K562 (cell line): Measurements from ENCODE around the gene IL7R. TPM values are rescaled to one million over a fixed set of nuclear protein-coding genes. Genes with fewer than 3 reads are reported as not detected.

ENCODE experiments used
- ATAC-seq: fragments of 200-7000 bp; cut with Tn5 transposase; 3 replicates; pipeline ENCODE4 v1.9.1; 2020; ENCODE audit warnings: moderate library complexity
- BruUV-seq: library from RNA; stranded (reverse); fragments of 400-500 nt; replicated peaks from 2 replicates; lab custom pipeline; 2021; lab: Mats Ljungman, UMichigan
- CTCF ChIA-PET: fragments of 300-600 bp; formaldehyde crosslinking; extraction: SDS; loops from one replicate; lab custom pipeline; 2021; ENCODE audit warnings: low intra/inter-chr PET ratio; lab: Yijun Ruan, JAX
- POLR2A ChIA-PET: fragments of 300-600, 350-650 bp; sonication (Branson Sonifier 250); formaldehyde crosslinking; extraction: SDS; loops from one replicate; lab custom pipeline; 2021; ENCODE audit warnings: antibody characterized with exemption, inconsistent platforms; lab: Yijun Ruan, JAX
- DNase-seq, 4 experiments: peaks; one replicate each; pipeline versions ENCODE4 v3.0.0 to v3.0.0-alpha.2; 2011 to 2018; ENCODE audit warnings: low spot score in 3 of 4, mixed read lengths in 3 of 4; ENCODE audit errors: extremely low read depth in 1 of 4
- FAIRE-seq: peaks from 2 replicates; lab custom pipeline; 2011; peaks lifted over from hg19 to GRCh38; lab: Jason Lieb, UNC
- H2AFZ ChIP-seq: 2 replicates; pipeline ENCODE4 v1.6.0; 2011; ENCODE audit warnings: low read depth, low read length, control low read depth, inconsistent platforms
- H3K27ac ChIP-seq: fragments of 200-600 bp; 3 replicates; pipeline ENCODE4 v1.8.0; 2011; ENCODE audit warnings: low read depth, mild to moderate bottlenecking, control low read depth, inconsistent platforms, low read length, moderate library complexity, mixed read lengths; ENCODE audit errors: extremely low read depth
- H3K27me3 ChIP-seq, 2 experiments: fragments of 300-600 bp in 1 of 2; 2 replicates in 1 of 2; 3 replicates in 1 of 2; pipeline versions ENCODE4 v1.6.0 to v1.8.0; 2011; ENCODE audit warnings: inconsistent platforms in 2 of 2, low read length in 2 of 2, mild to moderate bottlenecking in 1 of 2, mixed read lengths in 1 of 2, moderate library complexity in 1 of 2; ENCODE audit not compliant: control insufficient read depth in 2 of 2, insufficient read depth in 2 of 2
- H3K36me3 ChIP-seq: fragments of 300-600 bp; 3 replicates; pipeline ENCODE4 v1.8.0; 2011; ENCODE audit warnings: mild to moderate bottlenecking, low read length, inconsistent platforms; ENCODE audit not compliant: control insufficient read depth, insufficient read depth
- H3K4me1 ChIP-seq, 2 experiments: fragments of 200-600 bp in 1 of 2; replicated peaks in 1 of 2; 2 replicates in 1 of 2; 3 replicates in 1 of 2; pipeline versions ENCODE4 v1.5.1 to v1.8.0; 2011; ENCODE audit warnings: inconsistent platforms in 2 of 2, low read length in 2 of 2, mild to moderate bottlenecking in 1 of 2, mixed read lengths in 1 of 2, moderate library complexity in 1 of 2; ENCODE audit not compliant: control insufficient read depth in 2 of 2, insufficient read depth in 2 of 2
- H3K4me2 ChIP-seq: 2 replicates; pipeline ENCODE4 v1.6.1; 2011; ENCODE audit warnings: low read length, control low read depth, inconsistent platforms, mixed read lengths; ENCODE audit not compliant: insufficient read depth
- H3K4me3 ChIP-seq: fragments of 200-600 bp; sonication (generic), shearing (Covaris generic); 2 replicates; pipeline ENCODE4 v1.5.1; 2016; ENCODE audit warnings: control low read depth, inconsistent platforms
- H3K79me2 ChIP-seq: fragments of 200-600 bp; 3 replicates; pipeline ENCODE4 v1.8.0; 2011; ENCODE audit warnings: low read length, inconsistent platforms; ENCODE audit not compliant: control insufficient read depth, insufficient read depth
- H3K9ac ChIP-seq, 2 experiments: 2 replicates each; pipeline versions ENCODE4 v1.6.0 to v1.6.1; 2011; ENCODE audit warnings: low read depth in 2 of 2, low read length in 2 of 2, control low read depth in 1 of 2, inconsistent platforms in 1 of 2, mild to moderate bottlenecking in 1 of 2, mixed read lengths in 1 of 2; ENCODE audit not compliant: insufficient read depth in 1 of 2
- H3K9me1 ChIP-seq: one replicate; pipeline ENCODE4 v1.6.0; 2011; ENCODE audit warnings: inconsistent platforms, mild to moderate bottlenecking, low read length, moderate library complexity; ENCODE audit not compliant: control insufficient read depth, insufficient read depth
- H3K9me3 ChIP-seq: replicated peaks from 2 replicates; pipeline ENCODE4 v1.5.1; 2011; ENCODE audit warnings: low read depth, low read length, inconsistent platforms; ENCODE audit not compliant: control insufficient read depth, insufficient read depth
- H4K20me1 ChIP-seq: replicated peaks from 2 replicates; pipeline ENCODE4 v1.6.1; 2011; ENCODE audit warnings: low read length, inconsistent platforms, mixed read lengths; ENCODE audit not compliant: control insufficient read depth, insufficient read depth
- CCAR2 ChIP-seq: fragments of 200-400 bp; formaldehyde crosslinking; IDR thresholded peaks from 2 replicates; pipeline ENCODE4 v1.6.1; 2017; ENCODE audit warnings: mild to moderate bottlenecking, low read depth, low read length
- KDM5B ChIP-seq: fragments of 200-600 bp; sonication (generic); IDR thresholded peaks from 2 replicates; pipeline ENCODE4 v1.6.1; 2012; ENCODE audit warnings: low read depth, mild to moderate bottlenecking, moderate library complexity, low read length, control low read depth, inconsistent platforms; ENCODE audit not compliant: insufficient replicate concordance
- NR2F6 ChIP-seq: fragments of 450-650 bp; formaldehyde crosslinking; IDR thresholded peaks from 2 replicates; pipeline ENCODE4 v1.4.0; 2020; ENCODE audit warnings: mild to moderate bottlenecking
- SMARCA4 ChIP-seq: fragments of 450-650 bp; IDR thresholded peaks from 2 replicates; pipeline ENCODE4 v1.6.1; 2016
- TAF9B ChIP-seq: fragments of 450-650 bp; IDR thresholded peaks from 2 replicates; pipeline ENCODE4 v1.6.1; 2018; ENCODE audit warnings: mild to moderate bottlenecking; ENCODE audit not compliant: partially characterized antibody
- ZBTB8A ChIP-seq: fragments of 450-650 bp; IDR thresholded peaks from 2 replicates; pipeline ENCODE4 v1.6.1; 2018; ENCODE audit warnings: mild to moderate bottlenecking, moderate library complexity; ENCODE audit not compliant: partially characterized antibody
- ZEB2 ChIP-seq: fragments of 450-650 bp; IDR thresholded peaks from 2 replicates; pipeline ENCODE4 v1.6.1; 2016
- ZNF263 ChIP-seq: sonication (generic); formaldehyde crosslinking; IDR thresholded peaks from 2 replicates; pipeline ENCODE4 v1.8.0; 2022; ENCODE audit warnings: mild to moderate bottlenecking, missing genetic modification reagents, borderline replicate concordance
- ZNF780A ChIP-seq: fragments of 250-450 bp; sonication (Bioruptor Pico); IDR thresholded peaks from 2 replicates; pipeline ENCODE4 v1.5.0; 2021; ENCODE audit warnings: mild to moderate bottlenecking
- WGBS: fragments of 100-300 bp; shearing (Covaris generic); methylation state at CpG from one replicate; pipeline ENCODE4 v1.1.6; 2016; ENCODE audit warnings: low coverage, mixed read lengths; ENCODE audit not compliant: insufficient coverage; ENCODE audit errors: missing lambda C conversion rate; 5-methylcytosine and 5-hydroxymethylcytosine counted together
- in situ Hi-C: fragments of 300-500 bp; cut with MboI; formaldehyde crosslinking; loops from 4 replicates; pipeline ENCODE4 v1.15.0; 2018; ENCODE audit warnings: inconsistent platforms, mixed read lengths
- intact Hi-C: fragments of 100-400 bp; cut with micrococcal nuclease; formaldehyde crosslinking; loops from 2 replicates; pipeline ENCODE4 v1.14.2; 2022
- polyA plus RNA-seq, 8 experiments: library from polyadenylated mRNA; depleted of rRNA in 4 of 8; stranded (reverse) in 5 of 8; unstranded in 3 of 8; fragments of >200 nt; fragmentation: Nextera tagmentation in 2 of 8; fragmentation: Illumina TruSeq in 1 of 8; extraction: Ambion mirVana in 2 of 8; extraction: Trizol in 1 of 8; gene quantifications; 2 replicates each; pipeline versions ENCODE4 v1.2.1 to v1.2.3, GENCODE V29; 2011 to 2014; ENCODE audit warnings: inconsistent platforms in 1 of 8, missing spikeins in 1 of 8
- total RNA-seq, 7 experiments: library from RNA; depleted of rRNA in 6 of 7; stranded (reverse); fragments of >200 nt in 6 of 7; fragmentation: Illumina TruSeq in 2 of 7; extraction: Trizol in 2 of 7; gene quantifications; 2 replicates each; pipeline versions ENCODE4 v1.2.1 to v1.2.3, GENCODE V29; 2011 to 2021; ENCODE audit warnings: low replicate concordance in 1 of 7

IL7R gene
- total and polyA plus RNA-seq, 9 of the 15 experiments (the other 6 are each of a cell fraction or from before 2014, with no cell fraction given): 0.04 to 0.98 (median 0.09) TPM; not detected in 3

DNA sequence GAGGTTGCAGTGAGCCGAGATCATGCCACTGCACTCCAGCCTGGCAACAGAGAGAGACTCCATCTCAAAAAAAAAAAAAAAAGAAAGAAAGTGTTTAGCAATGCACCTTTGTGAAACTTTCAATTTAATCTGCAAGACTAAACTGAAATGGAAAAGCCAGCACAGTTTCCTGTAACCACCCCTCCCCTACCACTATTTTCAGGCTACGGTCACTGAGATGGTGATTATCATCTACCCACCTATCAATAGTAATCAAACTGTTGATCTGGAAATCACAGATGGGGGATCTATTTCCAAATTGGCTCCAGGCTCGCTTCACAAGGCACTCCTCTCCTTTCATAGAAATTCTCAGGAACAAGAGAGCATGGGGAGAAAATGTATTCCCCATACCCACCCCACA is 30.6 kb upstream of the IL7R start (continued):
- TF ChIP-seq KDM5B: no peak
- no peak for TF ChIP-seq ZEB2
- TF ChIP-seq ZBTB8A: no peak

- Histone ChIP-seq H3K4me3 (no peak overlapping the region), H4K20me1 (no peaks in the 10 kb centered on the region), H3K9me3 (no peaks in the 10 kb centered on the region), H2AFZ (no peak overlapping the region), H3K36me3 (no peaks in the 10 kb centered on the region), H3K4me2 (no peak overlapping the region), H3K79me2 (no peaks in the 10 kb centered on the region), H3K4me1 (no peaks in the 10 kb centered on the region), H3K9ac (no peak overlapping the region), H3K9me1 (no peaks in the 10 kb centered on the region), H3K27ac (no peak overlapping the region), H3K27me3 (no peaks in the 10 kb centered on the region)
- TF ChIP-seq SMARCA4 (no peak), CCAR2 (no peak), TAF9B (no peak), NR2F6 (CRISPR knock-in tag) (no peak), ZNF263 (no peak), ZNF780A (CRISPR knock-in tag) (no peak)
- ATAC-seq (no peak), DNase-seq (no peak), FAIRE-seq (no peak)
- intact Hi-C loops: no loop called here
- 0% methylated on average over 2 of the region's 2 CpGs for WGBS
- in situ Hi-C loops: no loop called here
- BruUV-seq: no TSS peak
- POLR2A ChIA-PET: no interaction called here
- CTCF ChIA-PET: no interaction called here
Measured at GRCh38 chr5:35826554-35826953, 30.1 kb upstream of the IL7R start.
